GM18867 (cell line): ENCODE data around the gene ZFHX3.

Experiments
- ATAC-seq: cut with Tn5 transposase; IDR thresholded peaks from one replicate; pipeline ENCODE4 v1.9.1; 2021; ENCODE audit warnings: mild to moderate bottlenecking, moderate library complexity; ENCODE audit not compliant: unreplicated experiment

Gene ZFHX3

DNA sequence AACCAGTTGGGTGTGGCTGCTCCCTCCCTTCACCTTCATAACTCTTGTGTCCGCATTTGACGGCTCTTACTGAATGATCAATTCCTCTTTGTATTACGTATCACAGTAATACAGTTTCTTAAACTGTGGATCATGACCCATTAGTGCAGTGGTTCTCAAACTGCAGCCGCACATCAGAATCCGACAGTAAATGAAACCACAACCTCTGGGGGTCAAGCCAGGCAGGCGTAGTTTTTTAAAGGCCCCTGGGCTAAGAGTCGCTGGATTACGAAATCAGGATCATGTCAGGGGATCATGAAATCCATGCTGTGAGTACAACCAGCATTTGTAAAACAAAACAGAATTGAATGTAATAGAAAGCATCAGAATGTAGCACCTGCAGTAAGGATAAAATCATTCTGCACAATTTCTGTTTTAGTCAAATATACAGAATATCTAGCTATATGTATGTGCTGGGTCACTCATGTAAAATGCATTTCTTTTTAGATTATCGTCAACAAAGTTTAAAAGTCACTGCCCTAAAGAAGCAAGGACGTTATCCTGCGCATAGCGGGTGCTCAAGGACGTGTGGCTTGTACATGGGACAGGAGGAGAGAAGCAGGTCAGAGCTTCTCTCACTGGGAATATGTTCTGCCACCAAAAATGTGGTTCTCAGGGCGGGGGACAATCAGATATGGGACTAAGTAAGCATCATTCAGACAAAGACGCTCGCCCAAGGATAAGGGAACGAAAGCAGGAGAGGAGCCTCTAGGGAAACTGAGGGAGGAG is 113.1 kb downstream of the ZFHX3 start:
- no peak for ATAC-seq

DNA sequence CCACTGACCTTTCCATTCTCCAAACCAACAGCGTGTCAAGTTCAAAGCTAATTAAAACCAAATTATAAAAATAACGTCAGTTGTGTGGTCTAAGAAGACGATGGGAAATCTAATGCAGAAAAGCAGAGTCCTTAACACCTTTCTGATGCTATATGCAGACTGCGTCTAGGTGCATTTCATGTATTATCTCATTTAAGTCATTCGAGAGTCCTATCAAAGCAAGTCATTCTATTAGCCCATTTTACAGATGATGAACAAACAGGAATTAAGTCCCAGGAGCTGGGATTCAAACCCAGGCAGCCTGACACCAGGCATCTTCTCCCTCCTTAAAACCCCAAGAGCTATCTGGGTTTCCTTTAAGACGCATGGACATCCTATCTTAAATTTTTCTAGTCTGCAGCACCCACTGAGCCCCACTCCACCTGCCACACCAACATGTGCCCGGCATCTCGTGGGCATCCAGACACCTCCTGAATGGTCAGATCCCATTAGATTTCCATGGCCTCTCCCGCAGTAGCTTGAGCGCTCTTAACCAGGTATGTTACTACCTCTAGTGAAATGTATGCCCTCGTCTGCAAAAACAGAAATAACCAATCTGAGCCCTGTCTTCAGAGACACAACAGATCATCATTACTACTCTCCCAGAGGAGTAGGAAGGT is 115.1 kb downstream of the ZFHX3 start:
- no peak for ATAC-seq

DNA sequence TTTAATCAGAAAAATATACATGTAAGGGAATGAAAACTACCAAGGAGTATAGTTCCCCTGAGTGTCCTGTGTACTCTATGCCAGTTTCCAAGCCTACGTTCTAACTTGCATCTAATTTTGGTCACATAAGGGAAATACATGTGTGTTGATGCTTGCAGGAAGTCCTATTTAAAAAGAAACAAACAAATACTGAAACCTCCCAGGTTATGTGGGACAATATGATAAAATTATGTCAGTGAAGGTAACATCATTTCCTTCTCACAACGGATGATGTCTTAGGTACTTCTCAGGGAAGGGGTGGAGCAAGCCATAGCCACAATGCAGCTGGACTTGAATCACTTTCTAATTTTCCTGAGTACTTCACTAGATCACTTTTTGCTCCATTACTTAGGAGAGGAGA is 115.9 kb downstream of the ZFHX3 start:
- peak; percentile 27 for ATAC-seq

DNA sequence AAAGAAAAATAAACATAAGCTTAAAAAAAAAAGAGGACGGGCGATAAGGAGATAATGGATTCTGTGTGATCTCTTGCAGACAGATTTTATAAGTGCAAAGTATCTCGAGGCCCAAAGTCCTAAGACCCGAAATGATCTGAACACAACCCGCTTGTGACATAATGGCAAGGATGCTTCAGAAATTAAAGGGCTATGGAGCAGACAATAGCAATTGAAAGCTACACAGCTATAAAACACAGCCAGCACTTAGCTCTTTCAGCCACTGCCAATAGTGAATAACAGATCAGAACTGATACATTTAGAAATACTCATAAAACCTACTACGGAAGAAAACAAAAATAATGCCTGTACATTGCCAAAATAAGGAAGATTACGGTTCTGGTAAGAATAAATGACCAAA is 117.5 kb downstream of the ZFHX3 start:
- ATAC-seq, result no peak

DNA sequence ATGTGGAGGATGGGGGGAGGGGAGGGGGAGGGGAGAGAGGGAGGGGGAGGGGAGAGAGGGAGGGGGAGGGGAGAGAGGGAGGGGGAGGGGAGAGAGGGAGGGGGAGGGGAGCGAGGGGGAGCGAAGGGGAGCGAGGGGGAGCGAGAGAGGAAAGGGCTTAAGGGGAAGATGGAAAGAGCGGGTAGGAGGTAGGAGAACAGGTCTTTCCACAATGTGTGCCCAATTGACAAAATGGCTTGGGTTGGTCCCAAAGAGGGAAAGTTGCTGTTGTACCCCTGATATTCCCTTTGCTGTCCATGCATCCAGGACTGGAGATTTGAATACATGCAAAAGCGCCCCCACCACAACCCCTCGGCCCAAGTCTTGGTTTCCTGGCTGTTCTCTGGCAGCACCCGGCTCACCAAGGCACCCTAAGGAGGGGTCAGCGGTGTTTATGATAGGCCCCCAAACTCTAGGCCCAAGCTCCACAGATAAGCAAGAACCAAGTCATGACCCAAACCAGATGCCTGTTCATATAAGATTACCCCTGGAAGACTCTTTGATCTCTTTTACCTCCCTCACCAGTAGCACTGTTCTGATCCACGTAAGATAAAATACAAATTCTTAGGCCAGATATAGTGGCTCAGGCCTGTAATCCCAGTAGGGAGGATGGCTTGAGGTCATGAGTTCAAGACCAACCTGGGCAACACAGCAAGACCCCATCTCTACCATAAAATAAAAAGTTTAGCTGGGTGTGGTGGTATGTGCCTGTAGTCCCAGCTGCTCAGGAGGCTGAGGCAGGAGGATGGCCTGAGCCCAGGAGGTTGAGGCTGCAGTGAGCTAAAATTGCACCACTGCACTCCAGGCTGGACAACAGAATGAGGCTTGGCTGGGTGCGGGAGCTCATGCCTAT is 119.6 kb downstream of the ZFHX3 start:
- ATAC-seq, result no peak

DNA sequence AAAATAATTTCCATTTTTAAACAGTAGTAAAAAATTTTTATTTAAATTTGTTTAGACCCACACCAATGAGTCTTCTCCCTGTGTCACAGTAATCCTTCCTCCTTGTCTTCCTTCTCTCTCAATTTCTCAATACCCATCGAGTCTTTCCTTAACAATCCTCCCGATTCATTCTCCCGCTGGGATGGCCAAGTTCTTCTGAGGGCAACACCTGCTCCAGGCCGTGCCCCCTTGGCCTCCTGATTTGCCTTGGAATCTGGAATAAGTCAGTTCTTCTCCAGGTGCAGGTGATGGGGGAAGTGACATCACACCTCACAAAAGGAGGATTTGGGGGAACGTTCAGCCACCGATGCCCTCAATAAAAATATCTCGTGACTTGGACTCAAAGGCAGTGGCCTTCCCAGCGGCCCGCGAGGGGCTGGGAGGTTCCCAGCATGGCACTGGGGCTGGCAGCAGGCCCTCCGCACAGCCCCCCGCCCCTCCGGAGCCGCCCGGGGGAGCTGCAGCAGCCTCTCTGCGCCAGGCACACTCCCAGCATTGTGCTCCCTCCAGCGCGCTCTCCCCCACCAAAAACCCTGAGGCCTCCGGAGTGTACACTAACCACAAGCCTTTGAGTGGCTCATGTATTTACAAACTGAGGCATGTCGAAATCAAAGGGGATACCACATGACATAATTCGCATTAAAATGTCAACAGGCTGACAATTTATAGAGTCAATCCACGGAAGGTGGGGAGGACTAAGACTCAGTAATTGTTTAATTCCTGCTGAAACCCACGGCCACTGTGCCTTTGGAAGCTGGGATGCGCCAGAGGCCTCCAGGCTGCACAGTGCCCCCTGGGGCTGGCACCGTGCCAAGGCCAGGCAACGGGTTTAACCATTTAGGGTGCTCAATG is 120.5 kb downstream of the ZFHX3 start:
- ATAC-seq, result no peak

DNA sequence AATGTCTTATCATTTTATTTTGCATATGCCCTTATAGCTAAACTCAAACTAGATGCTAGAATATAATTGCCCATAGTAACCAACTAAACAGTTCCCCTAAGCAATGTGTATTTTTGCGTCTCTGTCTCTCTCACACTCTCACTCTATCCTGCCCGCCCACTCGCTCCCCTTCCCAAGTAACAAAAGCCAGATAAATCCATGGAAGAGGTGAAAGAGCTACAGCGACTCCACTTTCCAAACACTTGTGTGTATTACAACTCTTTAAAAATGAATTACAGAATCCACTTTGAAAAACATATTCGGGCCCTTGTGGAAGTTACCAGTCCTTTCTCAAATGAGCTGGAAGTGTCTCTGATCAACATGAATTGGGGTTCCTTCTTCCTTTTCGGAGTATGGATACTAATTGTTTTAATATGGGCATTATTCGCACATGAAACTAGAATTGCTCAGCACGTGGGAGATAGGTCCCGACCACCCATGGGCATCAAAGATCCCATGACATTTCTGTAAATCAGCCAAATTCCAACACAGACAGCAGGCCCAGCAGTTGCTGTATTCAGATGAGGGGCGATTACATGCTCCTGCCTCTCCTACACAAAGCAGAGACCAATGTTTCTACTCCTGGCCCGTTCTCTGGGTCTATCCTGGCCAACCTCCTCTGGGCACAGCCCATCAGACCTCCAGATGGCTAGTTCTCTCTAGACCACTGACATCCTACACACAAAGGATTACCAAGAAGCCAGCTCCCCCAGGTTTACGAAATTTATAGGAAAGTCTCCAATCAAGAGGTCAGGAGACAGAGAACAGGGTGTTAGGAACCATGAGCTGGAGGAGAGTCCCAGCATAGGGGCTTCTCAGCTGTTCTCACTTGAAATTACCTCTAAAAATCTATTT is 121.5 kb downstream of the ZFHX3 start:
- ATAC-seq, result no peak

DNA sequence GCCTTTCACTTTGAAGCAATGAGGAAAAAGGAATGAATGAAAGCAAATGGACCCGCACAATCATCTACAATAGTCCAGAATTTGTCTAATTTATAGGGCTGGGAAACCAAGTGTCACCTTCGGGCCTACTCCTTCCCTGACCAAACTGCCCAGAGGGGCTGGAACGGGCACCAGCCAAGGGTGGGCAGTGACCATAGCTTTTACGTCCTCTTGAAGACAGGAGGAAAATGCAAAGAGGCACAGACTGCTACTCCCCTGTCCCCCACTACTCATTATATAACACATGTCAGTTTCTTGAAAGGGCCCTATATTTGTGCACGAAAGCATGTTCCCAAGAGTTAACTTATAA is 122.3 kb downstream of the ZFHX3 start:
- no peak for ATAC-seq

DNA sequence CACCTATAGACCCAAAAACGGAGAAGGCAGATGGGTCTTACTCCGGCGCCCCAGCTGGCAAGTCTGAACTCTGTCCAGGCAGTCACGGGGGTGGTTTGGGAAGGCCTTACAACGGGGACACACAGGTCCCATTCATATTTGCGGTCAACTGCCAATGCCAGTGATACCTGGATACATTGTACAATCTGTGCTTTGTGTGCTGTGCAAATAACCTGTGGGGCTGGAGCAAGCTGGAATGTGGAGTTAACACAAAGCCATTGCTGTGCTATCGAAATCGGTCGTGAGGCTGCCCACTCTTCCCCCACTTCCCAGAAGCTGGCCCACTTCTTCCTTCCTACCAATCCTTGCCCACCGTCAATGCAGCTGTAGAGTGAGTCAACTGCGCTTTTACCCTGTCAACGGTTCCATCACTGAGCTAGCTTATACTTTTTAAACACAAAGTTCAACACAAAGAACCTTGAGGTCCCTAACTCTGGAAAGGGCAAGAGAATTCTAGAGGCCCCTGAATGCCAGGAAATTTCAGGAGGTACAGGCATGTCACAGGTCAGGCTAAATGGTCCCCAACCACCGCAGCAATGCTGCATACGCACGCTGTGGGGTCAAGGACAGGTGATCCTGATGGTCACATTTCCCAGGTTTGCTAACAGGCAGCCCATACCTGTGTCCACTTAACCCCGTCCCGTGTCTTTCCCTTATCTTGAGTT is 122.8 kb downstream of the ZFHX3 start:
- no peak for ATAC-seq

DNA sequence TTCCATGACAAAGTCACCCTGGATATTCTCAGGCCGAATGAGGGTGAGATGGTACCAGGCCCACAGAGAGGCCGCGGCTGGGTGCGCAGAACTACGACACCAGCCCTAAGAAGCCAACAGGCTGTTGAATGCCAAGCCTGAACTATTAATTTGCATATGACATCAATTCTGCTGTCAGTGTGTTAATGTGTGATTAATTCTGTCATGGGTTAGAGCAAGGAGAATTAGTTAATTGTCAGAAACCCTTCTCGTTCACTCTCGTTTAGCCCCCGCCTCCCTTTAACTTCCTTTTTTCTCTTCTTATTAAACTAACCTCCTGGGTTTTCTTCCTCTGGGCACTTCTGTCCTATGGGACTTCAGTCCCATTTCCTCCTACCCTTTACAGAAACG is 123.4 kb downstream of the ZFHX3 start:
- ATAC-seq, result no peak

DNA sequence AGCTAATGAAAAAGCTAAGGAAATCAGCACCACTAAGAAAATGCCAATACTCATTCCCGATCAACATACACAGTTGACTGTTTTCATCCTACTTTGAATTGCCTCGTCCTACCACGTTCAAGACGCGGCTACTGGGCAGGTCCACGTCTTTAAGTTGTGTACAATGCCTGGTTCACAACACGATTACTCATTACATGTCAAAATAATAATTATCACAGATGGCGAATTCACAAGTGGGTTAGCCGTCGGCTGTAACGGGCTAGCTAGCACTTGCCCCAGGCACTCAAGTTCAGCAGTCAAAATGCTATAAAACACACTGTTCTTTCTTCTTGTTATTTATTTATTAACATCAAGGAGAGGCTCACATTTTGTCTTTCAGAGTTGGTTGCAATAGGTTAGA is 124.2 kb downstream of the ZFHX3 start:
- ATAC-seq, result no peak

DNA sequence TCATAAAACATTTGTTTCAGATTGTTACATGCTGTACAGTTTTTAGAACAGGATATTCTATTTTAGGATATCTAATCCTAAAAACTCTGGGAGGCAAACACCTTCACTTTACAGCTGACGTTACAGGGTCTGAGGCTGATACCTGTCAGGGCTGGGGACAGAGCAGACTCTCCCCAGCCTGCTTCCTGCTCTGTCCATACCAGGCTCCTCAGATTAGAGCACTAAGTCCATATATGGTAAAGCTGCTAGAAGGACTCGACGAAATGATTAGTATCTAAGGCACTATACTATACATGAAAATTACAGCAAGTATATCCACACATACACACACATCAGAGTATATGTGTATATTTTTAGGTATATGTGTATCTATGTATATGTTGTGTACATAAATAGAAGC is 125.2 kb downstream of the ZFHX3 start:
- ATAC-seq, result no peak

DNA sequence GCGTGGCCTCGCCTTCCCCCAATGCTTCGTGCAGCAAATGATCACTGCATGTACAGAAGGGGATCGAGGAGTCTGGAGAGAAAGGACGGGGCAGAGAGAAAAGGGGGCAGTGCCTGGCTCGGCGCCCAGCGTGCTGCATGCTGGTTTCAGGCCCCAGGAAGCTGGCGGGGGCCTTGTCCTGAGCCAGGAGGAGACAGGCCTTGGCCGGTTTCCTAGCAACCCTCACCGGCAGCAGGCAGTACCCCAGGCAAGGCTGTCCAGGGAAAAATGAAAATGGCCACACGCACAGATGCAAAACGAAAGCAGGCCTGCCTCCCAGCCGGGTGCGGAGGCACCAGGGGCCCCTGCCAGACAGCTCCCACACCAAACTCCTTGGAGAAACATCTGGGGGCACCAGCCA is 126.3 kb downstream of the ZFHX3 start:
- ATAC-seq, result no peak

DNA sequence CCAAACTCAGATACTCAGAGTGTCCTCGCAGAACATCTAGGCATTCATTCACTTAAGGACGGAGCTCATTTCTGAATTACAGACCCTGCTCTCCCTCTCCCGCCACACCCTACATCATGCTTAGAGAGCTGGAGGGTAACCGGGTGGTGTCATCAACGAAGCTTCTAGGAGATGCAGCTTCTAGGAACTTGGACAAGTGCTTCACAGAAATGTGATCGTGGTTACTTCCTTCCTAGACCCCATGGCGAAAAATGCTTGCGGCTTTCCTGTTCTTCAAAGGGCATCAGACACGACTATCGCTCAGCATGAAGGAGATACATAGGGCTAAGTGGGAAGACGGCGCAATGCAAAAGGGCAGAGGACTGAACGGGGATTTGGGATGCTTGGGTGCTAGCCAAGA is 126.8 kb downstream of the ZFHX3 start:
- no peak for ATAC-seq

DNA sequence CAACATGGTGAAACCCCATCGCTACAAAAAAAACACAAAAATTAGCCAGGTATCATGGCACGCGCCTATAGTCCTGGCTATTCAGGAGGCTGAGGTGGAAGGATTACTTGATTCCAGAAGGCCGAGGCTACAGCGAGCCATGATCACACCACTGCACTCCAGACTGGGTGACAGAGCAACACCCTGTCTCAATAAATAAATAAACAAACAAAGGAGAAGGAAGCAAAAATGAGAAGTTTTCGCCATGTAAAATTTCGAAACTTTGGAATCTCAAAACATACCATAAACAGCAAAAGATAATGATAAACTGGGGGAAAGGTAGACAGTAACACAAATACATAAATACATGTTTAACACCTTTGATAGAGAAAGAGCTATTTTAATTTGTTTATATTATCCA is 130.9 kb downstream of the ZFHX3 start:
- ATAC-seq, result no peak

DNA sequence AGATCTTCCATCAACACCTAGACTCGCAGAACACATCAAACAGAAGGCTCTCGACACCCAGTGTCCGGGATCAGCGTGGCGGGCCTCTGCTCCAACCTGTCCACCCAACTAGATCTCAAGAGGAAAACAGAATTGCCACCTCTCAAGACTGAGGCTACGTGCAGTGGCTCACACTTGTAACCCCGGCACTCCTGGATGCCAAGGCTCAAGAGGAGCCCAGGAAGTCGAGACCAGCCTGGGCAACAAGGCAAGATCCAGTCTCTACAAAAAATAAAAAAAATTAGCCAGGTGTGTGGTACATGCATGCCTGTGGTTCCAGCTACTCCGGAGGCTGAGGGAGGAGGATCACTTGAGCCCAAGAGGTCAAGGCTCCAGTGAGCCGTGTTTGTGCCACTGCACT is 132.6 kb downstream of the ZFHX3 start:
- no peak for ATAC-seq

DNA sequence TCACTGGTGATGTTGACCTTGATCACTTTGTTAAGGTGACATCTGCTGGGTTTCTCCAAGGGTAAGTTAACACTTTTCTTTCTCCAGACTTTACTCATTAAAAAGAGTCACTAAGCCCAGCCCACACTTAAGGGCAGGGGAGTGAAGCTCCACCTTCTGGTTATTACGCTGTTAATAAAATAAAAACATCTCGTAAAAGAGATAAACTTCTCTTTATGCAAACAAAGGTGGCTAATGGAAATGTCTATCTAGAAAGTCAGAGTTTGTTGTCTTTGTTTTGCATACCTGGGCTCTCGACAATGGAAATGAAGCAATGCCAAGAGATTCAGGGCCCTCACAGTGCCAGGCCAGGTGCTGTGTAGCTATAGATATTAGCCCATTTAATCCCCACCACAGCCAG is 134.4 kb downstream of the ZFHX3 start:
- no peak for ATAC-seq

DNA sequence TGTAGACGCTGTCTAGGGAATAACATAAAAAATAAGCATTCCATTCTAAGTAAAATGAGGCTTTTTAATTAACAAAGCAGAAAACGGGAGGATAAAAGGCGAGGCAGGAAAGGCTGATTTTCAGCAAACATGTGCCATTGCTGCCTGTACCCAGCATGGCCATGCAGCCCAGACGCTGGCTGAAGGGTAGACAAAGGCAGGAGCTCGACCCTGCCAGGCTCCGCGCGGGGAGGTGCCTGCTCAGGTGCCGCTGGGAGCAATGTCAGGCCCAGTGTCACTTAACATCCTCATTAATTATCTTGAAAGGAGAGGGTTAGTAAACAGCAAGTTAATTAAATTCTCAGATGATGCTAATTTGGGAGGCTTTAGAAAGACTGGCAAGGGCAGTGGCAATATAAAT is 136.0 kb downstream of the ZFHX3 start:
- ATAC-seq, result no peak

DNA sequence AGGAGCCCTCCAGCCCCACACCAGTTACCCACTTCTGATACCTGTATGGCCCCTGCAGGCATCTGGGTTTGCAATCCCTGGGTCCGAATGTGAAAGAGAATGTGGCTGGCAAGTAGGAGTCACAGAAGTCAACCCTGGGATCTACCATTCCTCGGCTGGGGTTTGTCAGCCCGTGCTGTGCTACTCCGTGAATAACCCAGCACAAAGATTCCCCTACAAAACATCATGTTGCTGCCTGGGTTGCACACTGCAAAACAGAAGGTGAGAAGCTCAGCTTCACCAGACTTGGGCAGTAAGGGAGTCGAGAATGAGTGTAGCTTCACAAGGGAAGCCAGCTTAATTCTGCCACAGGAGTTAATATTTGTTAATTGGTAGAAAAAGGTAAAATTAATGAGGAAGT is 137.1 kb downstream of the ZFHX3 start:
- ATAC-seq, result no peak
